ENCODE measurements around the gene PRX.

The PRX gene

DNA sequence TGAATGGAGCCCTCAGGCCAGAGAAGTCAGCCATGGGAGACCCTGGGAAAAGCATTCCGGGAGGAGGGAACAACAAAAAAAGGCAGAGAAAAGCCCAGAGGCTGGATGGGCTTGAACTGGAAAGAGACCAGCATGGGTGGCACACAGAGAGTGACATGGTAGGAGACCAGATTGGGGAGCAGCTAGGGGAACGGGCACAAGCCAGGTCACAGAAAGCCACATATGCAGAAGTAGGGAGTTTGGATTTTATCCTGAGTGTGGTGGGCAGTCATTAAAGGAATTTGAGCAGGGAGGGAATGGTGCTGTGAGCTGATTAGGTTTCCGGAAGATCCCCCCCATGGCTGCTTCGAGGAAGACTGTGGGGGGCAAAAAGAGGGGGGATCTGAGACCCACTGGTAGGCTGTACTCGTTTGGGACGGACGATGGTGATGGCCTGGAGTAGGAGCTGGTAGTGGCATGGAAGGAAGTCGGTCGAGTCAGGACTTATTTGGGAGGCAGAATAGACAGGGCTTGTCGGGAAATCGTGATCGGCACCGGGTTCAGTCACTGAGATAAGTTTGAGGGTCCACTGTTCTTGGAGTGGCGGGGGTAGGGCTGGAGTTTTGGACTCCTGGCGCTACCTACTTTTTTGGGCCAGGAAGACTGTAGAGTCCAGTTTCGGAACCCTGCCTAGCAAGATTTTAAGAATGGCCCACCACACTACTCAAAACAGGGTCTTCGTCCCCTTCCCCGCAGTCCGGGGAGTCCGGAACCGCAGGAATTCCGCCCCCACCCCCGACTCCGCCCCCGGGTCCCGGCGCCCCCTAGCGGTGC lies 11.7 kb upstream of the PRX start:
- TF ChIP-seq, protein P1, sequence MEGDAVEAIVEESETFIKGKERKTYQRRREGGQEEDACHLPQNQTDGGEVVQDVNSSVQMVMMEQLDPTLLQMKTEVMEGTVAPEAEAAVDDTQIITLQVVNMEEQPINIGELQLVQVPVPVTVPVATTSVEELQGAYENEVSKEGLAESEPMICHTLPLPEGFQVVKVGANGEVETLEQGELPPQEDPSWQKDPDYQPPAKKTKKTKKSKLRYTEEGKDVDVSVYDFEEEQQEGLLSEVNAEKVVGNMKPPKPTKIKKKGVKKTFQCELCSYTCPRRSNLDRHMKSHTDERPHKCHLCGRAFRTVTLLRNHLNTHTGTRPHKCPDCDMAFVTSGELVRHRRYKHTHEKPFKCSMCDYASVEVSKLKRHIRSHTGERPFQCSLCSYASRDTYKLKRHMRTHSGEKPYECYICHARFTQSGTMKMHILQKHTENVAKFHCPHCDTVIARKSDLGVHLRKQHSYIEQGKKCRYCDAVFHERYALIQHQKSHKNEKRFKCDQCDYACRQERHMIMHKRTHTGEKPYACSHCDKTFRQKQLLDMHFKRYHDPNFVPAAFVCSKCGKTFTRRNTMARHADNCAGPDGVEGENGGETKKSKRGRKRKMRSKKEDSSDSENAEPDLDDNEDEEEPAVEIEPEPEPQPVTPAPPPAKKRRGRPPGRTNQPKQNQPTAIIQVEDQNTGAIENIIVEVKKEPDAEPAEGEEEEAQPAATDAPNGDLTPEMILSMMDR (IDR thresholded peaks at IDR 0.05; ENCODE audit: borderline replicate concordance, control extremely low read depth, extremely low read depth, insufficient read depth, missing control alignments), result no peak
- in situ Hi-C loops (cut with MboI; ENCODE audit: low sequenced_read_pairs, unreplicated experiment), result no loop called here
- no peak for DNase-seq (ENCODE audit: low spot score)

DNA sequence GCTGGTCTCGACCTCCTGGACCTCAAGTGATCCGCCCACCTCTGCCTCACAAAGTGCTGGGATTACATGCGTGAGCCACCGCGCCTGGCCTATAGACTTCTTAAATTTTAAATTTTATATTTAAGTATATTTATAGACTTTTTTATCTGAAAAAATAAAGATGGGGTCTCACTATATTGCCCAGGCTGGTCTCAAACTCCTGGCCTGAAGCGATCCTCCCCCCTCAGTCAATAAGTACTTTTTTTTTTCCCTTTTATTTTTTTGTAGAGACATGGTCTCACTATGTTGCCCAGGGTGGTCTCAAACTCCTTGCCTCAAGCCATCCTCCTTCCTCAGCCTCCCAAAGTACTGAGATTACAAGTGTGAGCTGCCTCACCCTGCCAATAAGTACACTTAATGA lies 10.8 kb upstream of the PRX start:
- TF ChIP-seq, protein P1 (IDR thresholded peaks at IDR 0.05; ENCODE audit: borderline replicate concordance, control extremely low read depth, extremely low read depth, insufficient read depth, missing control alignments), result no peak
- in situ Hi-C loops (cut with MboI; ENCODE audit: low sequenced_read_pairs, unreplicated experiment), result no loop called here
- DNase-seq (ENCODE audit: low spot score), result no peak

DNA sequence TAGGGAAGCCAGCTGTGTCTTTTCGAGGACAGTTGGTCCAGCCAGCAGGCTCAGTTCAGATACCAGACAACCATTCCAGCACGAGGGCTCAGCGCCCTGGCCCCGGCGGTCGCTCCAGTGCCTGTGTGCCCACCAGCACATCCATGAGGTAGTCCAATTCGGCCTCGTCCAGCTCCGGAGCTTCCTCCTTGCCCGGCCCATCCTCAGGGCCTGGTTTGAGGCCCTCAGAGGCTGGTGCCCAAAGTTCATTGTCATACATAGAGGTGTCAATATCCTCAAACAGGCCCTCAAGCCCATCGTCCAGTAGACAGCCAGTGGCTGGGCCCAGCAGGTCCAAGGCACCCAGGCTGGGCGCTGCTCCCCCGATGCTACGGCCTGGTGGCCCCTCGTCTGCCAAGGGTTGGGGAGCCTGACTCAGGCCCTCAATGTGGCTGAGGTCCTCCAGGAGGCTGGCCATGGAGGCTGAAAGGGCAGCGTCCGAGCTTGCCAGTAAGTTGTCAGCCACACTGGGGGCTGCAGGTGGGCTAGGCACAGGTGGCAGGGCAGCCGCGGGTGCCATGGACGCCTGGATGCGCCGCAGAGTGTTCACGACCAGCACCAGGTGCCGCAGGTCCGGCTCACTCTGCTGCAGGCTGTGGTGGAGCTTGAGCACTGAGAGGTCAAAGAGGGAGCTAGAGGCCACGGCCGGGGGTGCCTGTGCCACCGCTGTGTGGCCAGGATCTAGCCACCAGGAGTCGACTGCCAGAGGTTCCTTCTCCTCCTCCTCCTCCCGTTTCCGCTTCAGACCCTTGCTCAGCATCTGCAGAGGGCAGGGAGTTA lies 9.8 kb upstream of the PRX start:
- in situ Hi-C loops (cut with MboI; ENCODE audit: low sequenced_read_pairs, unreplicated experiment), result no loop called here
- TF ChIP-seq, protein P1 (IDR thresholded peaks at IDR 0.05; ENCODE audit: borderline replicate concordance, control extremely low read depth, extremely low read depth, insufficient read depth, missing control alignments), result no peak
- DNase-seq (ENCODE audit: low spot score), result no peak

DNA sequence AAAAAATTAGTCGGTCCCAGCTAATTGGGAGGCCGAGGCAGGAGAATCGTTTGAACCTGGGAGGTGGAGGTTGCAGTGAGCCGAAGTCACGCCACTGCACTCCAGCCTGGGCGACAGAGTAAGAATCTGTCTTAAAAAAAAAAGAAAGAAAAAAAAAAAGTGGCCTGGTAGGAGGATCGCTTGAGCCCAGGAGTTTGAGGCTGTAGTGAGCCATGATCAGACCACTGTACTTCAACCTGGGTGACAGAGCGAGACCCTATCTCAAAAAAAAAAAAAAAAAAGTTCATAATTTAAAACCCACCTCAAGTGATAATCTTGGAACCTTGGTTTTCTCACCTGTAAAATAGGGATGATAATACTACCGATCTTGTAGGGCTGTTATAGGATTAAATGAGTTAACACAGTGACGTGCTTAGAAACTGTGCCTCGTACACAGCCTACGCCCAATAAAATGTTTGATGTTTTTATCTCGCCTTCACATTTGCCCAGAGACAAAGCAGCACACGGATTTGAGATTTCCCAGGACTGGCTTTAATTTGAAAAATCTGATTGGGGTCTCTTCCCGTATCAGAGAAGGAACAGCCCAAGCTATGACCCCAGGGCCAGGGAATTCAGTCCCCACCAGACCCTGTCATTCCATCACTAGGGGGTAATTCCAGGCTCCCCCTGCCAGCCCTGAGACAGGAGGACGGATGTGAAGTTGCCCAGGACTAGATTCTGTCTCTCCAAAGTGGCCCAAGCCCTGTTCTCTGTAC lies 9.0 kb upstream of the PRX start:
- TF ChIP-seq, protein P1 (IDR thresholded peaks at IDR 0.05; ENCODE audit: borderline replicate concordance, control extremely low read depth, extremely low read depth, insufficient read depth, missing control alignments), result no peak
- in situ Hi-C loops (cut with MboI; ENCODE audit: low sequenced_read_pairs, unreplicated experiment), result no loop called here
- no peak for DNase-seq (ENCODE audit: low spot score)

DNA sequence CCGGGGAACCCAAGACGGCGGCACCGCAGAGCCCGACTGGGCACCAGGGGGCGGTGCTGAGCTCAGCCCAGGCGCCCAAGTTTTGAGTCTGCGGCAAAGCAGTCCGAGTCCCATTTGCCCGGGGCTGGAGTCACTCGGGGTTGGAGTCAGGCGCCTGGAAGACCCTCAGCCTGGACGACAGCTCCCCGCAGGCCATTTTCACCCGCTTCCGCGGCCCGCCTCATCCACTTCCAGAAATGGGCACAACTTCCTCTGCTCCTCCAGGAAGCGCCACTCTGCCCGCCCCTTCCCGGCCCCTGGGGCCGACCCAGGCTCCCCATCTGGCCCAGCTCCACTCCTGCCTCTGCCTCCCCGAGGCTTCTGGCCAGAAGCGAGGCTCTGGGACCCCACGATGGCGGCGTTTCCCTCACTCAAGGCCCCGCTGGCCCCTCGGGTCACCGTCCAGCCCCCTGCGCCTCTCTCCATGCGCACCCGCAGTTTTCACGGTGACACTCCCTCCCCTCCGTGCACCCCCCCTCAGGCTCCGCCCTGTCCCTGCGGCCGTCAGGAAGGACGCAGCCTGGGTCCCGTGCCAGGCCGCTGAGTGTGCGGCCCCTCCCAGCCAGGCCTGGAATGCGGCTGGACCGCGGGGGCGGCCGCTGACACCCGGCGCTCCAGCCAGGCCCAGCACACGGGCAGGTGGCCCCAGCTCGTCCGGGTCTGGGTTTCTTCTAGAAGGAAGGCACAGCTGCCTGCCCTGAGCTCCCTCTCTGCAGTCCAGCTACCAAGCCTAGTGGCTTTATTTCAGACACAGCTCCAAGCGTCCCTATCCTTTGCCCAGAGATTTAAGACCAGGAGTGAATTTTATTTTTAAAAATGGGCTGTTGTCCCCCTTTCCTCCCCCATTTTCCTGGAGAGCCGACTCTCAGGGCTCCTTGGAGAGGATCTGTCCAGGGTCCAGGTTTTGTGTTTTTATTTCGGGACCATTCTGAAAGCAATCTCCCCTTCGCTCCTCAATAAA lies 7.9 kb upstream of the PRX start:
- DNase-seq (ENCODE audit: low spot score), result peak; percentile 84
- in situ Hi-C loops (cut with MboI; ENCODE audit: low sequenced_read_pairs, unreplicated experiment), result no loop called here

More for the DNA sequence above, 7.9 kb upstream of the PRX start:
- TF ChIP-seq, protein P1 (IDR thresholded peaks at IDR 0.05; ENCODE audit: borderline replicate concordance, control extremely low read depth, extremely low read depth, insufficient read depth, missing control alignments), result peak; percentile 93
